Ascending aorta (tissue), 2 donors: ENCODE results near the gene TTC21B. TPM values are rescaled to one million over a fixed set of nuclear protein-coding genes. Genes with fewer than 3 reads are reported as not detected.

ENCODE experiments used
- DNase-seq, 2 donors: peaks; one replicate each; pipeline ENCODE4 v3.0.0-alpha.2; 2019; ENCODE audit warnings: low spot score in 2 of 2
- H3K27ac ChIP-seq, 2 donors: fragments of 200-600 bp; sonication (generic); one replicate each; pipeline ENCODE4 v1.5.1; 2016 to 2017; ENCODE audit warnings: mild to moderate bottlenecking in 1 of 2
- H3K27me3 ChIP-seq: fragments of 200-600 bp; sonication (generic); one replicate; pipeline ENCODE4 v1.5.1; 2017
- H3K36me3 ChIP-seq, 2 donors: fragments of 200-600 bp; sonication (generic); one replicate each; pipeline ENCODE4 v1.5.1; 2016
- H3K4me1 ChIP-seq, 2 donors: fragments of 200-600 bp; sonication (generic); one replicate each; pipeline ENCODE4 v1.5.1; 2016 to 2017; ENCODE audit warnings: mild to moderate bottlenecking in 1 of 2
- H3K4me3 ChIP-seq, 2 donors: fragments of 200-600 bp; sonication (generic); one replicate each; pipeline ENCODE4 v1.5.1; 2016 to 2017; ENCODE audit warnings: mild to moderate bottlenecking in 1 of 2
- H3K9me3 ChIP-seq, 2 donors: fragments of 200-600 bp; sonication (generic); one replicate each; pipeline ENCODE4 v1.5.1; 2016
- CTCF ChIP-seq, 3 experiments: fragments of 200-600 bp in 2 of 3; fragments of 450-650 bp in 1 of 3; sonication (generic) in 2 of 3; IDR thresholded peaks; one replicate each; pipeline ENCODE4 v1.5.1; 2016 to 2019; ENCODE audit warnings: antibody characterized with exemption in 3 of 3, mild to moderate bottlenecking in 1 of 3, moderate library complexity in 1 of 3
- intact Hi-C: fragments of 100-400 bp; cut with DNase I; formaldehyde crosslinking; loops from one replicate; pipeline ENCODE4 v1.15.1; 2023
- total RNA-seq: library from RNA; depleted of rRNA; stranded (reverse); fragments of >200 nt; gene quantifications from one replicate; pipeline ENCODE4 v1.1.0, GENCODE V29; 2016

The TTC21B gene
- total RNA-seq, 1 donor from 2014 or later: 5.5 TPM

GRCh38 chr2:165895974-165896373 is 57.6 kb downstream of the TTC21B start:
- Histone ChIP-seq H3K4me1 (no peaks in the 10 kb centered on the region), H3K27me3 (no peaks in the 10 kb centered on the region), H3K4me3 (no peak overlapping the region), H3K36me3 (peaks cover 39 to 76% of the 10 kb centered on the region in 2 donors), H3K27ac (no peak overlapping the region), H3K9me3 (no peaks in the 10 kb centered on the region)
- intact Hi-C loops: no loop called here
- TF ChIP-seq CTCF (IDR thresholded peaks at IDR 0.05): no peak
- DNase-seq: no peak

GRCh38 chr2:165893556-165893955 is 60.0 kb downstream of the TTC21B start:
- no peak for DNase-seq
- H3K36me3 ChIP-seq: peaks cover 27 to 63% of the 10 kb centered on the region in 2 donors
- TF ChIP-seq CTCF (IDR thresholded peaks at IDR 0.05): no peak

GRCh38 chr2:165892526-165892925 is 61.0 kb downstream of the TTC21B start:
- H3K27me3 ChIP-seq: no peaks in the 10 kb centered on the region
- no peaks in the 10 kb centered on the region for H3K4me1 ChIP-seq
- H3K36me3 ChIP-seq: peaks cover 19 to 54% of the 10 kb centered on the region in 2 donors
- no peaks in the 10 kb centered on the region for H3K9me3 ChIP-seq
- TF ChIP-seq CTCF (IDR thresholded peaks at IDR 0.05): no peak
- intact Hi-C loops: no loop called here
- no peak for DNase-seq
- H3K4me3 ChIP-seq: no peak overlapping the region
- H3K27ac ChIP-seq: no peak overlapping the region

More at GRCh38 chr2:165893556-165893955, 60.0 kb downstream of the TTC21B start:
- H3K27ac ChIP-seq: no peak overlapping the region
- intact Hi-C loops: no loop called here
- H3K4me3 ChIP-seq: no peak overlapping the region
- H3K27me3 ChIP-seq: no peaks in the 10 kb centered on the region
- H3K4me1 ChIP-seq: no peaks in the 10 kb centered on the region
- H3K9me3 ChIP-seq: no peaks in the 10 kb centered on the region

- H3K27ac ChIP-seq: no peak overlapping the region
- peaks cover 18 to 48% of the 10 kb centered on the region in 2 donors for H3K36me3 ChIP-seq
Measured at GRCh38 chr2:165891943-165892342, 61.6 kb downstream of the TTC21B start.

GRCh38 chr2:165891345-165891744 is 62.2 kb downstream of the TTC21B start:
- Histone ChIP-seq H3K4me1 (no peaks in the 10 kb centered on the region), H3K4me3 (no peak overlapping the region), H3K9me3 (no peaks in the 10 kb centered on the region), H3K27me3 (no peaks in the 10 kb centered on the region), H3K36me3 (peaks cover 12 to 44% of the 10 kb centered on the region in 2 donors), H3K27ac (no peak overlapping the region)
- TF ChIP-seq CTCF (IDR thresholded peaks at IDR 0.05): no peak
- intact Hi-C loops: no loop called here
- no peak for DNase-seq

More at GRCh38 chr2:165891943-165892342, 61.6 kb downstream of the TTC21B start:
- DNase-seq: no peak
- no peaks in the 10 kb centered on the region for H3K9me3 ChIP-seq
- H3K4me3 ChIP-seq: no peak overlapping the region
- H3K27me3 ChIP-seq: no peaks in the 10 kb centered on the region
- TF ChIP-seq CTCF (IDR thresholded peaks at IDR 0.05): no peak
- no peaks in the 10 kb centered on the region for H3K4me1 ChIP-seq
- intact Hi-C loops: no loop called here

- TF ChIP-seq CTCF (IDR thresholded peaks at IDR 0.05): no peak
Measured at GRCh38 chr2:165889798-165890197, 63.8 kb downstream of the TTC21B start.

More at GRCh38 chr2:165889798-165890197, 63.8 kb downstream of the TTC21B start:
- H3K27me3 ChIP-seq: no peaks in the 10 kb centered on the region
- H3K4me3 ChIP-seq: no peak overlapping the region
- no peak for DNase-seq
- H3K27ac ChIP-seq: no peak overlapping the region
- H3K9me3 ChIP-seq: no peaks in the 10 kb centered on the region
- intact Hi-C loops: no loop called here
- H3K36me3 ChIP-seq: peaks cover 6 to 32% of the 10 kb centered on the region in 2 donors
- H3K4me1 ChIP-seq: no peaks in the 10 kb centered on the region
